HG02973 (cell line): ENCODE data around the gene IFNE.

Experiments
- ATAC-seq: cut with Tn5 transposase; IDR thresholded peaks from one replicate; pipeline ENCODE4 v1.9.1; 2021; ENCODE audit warnings: moderate library complexity; ENCODE audit not compliant: unreplicated experiment

The IFNE gene

GRCh38 chr9:21482213-21482612 lies at the start of gene IFNE:
TSS of gene IFNE (minus strand) at chr9:21482313. CDS start at chr9:21481694, 619 bp downstream.
- ATAC-seq, result no peak

DNA sequence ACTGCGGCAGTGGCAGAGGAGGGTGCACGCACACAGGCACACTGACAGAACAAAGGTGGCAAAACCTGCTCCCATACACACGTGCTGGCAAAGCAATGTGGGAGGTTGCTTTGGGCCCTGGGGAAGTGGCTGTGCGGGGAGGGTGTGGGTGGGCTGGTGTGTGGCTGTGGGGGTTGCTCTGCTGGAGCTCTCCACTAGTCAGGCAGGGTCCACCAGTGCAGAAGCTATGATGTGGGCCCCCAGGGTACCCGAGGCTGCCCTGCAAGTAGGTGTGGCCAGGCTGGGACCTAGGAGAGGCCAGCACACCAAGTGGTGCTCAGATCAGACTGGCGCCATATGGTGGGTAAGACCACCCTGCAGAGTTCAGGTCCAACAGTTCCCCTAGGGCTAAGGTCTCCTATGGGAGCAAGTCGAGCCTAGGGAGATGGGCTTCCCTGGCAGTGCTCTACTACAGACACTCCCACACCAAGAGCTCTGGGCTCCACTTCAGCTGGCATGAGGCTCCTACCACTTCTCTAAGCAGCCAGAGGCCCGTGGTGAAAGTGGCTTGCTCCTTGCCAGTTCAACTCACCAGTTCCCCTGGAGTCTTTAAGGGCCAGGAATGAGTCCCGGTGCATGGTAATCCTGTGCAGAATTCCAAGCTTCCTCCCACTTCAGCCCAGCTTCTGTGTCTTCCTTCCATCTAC lies 46.2 kb upstream of the IFNE start:
- ATAC-seq, result no peak

DNA sequence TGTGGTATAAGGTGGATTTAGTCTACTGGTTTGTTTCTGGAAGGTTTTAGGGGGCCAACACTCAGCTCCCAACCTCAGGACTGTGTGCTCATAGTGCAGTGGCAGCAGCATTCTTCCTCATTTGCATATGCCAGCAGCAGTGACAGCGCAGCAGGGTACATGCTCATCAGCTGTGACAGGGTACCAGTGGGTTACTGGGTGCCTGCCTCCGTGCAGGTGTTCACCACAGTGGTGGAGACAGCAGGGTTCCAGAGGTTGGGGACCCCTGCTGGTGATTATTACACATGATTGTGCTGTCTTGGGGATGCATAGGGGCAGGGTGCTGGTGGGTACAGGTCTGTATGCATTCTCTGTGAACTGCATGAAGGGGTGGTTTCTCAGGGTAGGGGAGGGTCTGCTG lies 45.5 kb upstream of the IFNE start:
- no peak for ATAC-seq

GRCh38 chr9:21525174-21525573 lies 43.1 kb upstream of the IFNE start:
- ATAC-seq, result no peak

DNA sequence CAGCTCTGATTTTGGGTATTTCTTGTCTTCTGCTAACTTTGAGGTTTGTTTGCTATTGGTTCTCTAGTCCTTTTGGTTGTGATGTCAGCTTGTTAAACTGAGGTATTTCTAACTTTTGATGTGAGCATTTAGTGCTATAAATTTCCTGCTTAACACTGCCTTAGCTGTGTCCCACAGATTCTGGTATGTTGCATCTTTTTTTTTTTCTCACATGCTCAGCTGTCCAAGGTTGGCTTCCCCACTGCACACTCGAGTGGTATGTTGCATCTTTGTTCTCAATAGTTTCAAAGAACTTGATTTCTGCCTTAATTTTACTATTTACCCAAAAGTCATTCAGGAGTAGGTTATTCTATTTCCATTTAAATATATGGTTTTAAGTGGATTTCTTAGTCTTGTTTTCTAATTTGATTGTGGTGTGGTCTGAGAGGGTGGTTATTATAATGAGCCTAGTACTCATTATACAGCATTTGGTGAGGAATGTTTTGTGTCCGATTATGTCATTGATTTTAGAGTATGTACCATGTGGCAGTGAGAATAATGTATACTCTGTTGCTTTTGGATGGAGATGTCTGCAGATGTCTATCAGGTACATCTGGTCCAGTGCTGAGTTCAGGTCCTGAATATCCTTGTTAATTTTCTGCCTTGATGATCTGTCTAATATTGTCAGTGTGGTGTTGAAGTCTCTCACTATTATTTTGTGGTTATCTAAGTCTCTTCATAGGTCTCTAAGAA lies 42.2 kb upstream of the IFNE start:
- no peak for ATAC-seq

GRCh38 chr9:21523021-21524014 lies 41.2 kb upstream of the IFNE start:
- no peak for ATAC-seq

DNA sequence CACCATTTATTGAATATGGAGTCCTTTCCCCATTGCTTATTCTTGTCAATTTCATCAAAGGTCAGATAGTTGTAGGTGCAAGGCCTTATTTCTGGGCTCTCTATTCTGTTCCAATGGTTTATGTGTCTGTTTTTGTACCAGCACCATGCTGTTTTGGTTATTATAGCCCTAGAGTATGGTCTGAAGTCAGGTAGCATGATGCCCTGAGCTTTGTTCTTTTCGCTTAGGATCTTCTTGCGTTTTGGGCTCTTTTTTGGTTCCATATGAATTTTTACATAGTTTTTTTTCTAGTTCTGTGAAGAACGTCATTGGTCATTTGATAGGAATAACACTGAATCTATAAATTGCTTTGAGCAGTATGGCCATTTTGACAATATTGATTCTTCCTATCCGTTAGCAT lies 40.2 kb upstream of the IFNE start:
- no peak for ATAC-seq

- no peak for ATAC-seq
Measured at GRCh38 chr9:21521448-21521847, 39.3 kb upstream of the IFNE start.

GRCh38 chr9:21520501-21521228 lies 38.6 kb upstream of the IFNE start:
- ATAC-seq, result no peak

- ATAC-seq, result no peak
Measured at GRCh38 chr9:21519855-21520434, 37.8 kb upstream of the IFNE start.

DNA sequence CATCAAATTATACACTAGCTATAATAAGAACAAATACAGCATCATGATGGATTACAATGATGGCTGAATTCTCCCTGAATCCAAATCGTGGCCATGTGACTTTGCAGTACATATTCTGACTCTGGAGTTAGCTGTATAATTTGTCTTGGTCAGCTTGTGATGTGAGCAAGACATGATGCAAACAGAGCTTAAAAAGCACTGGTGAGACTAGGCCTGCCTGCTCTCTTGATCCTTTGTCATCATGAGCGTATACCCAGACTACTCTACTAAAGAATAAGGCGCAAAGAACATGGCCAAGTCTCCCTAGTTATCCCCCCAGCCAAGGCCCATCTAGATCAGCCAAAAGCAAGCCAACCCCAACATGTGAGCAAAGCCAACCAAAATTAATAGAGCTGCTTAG lies 34.7 kb upstream of the IFNE start:
- no peak for ATAC-seq

GRCh38 chr9:21513431-21513830 lies 31.3 kb upstream of the IFNE start:
- no peak for ATAC-seq

GRCh38 chr9:21510806-21511205 lies 28.7 kb upstream of the IFNE start:
- no peak for ATAC-seq

DNA sequence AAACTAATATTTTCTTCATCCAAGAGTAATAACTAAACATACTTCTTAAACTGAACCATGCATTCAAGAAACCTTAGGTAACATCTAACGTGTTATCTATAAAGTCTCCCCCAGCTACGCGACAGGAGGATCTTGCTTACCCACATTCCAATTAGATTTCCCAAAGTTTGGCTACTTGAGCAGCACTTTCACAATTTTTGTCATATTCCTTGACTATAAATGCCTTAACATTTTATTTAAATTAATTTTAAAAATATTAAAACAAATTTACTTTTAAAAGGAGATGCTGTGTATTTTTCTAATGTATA lies 25.3 kb upstream of the IFNE start:
- ATAC-seq, result no peak

- ATAC-seq, result no peak
Measured at GRCh38 chr9:21506626-21507482, 24.7 kb upstream of the IFNE start.

- no peak for ATAC-seq
Measured at GRCh38 chr9:21505425-21506179, 23.5 kb upstream of the IFNE start.

GRCh38 chr9:21504894-21505293 lies 22.8 kb upstream of the IFNE start:
- no peak for ATAC-seq

GRCh38 chr9:21504113-21504512 lies 22.0 kb upstream of the IFNE start:
- no peak for ATAC-seq

GRCh38 chr9:21502586-21502985 lies 20.5 kb upstream of the IFNE start:
- no peak for ATAC-seq
